Vagina (tissue), 2 donors: ENCODE results near the gene GOLGA6A. TPM values are rescaled to one million over a fixed set of nuclear protein-coding genes. Genes with fewer than 3 reads are reported as not detected.
"Not testable (repeated sequence)": the region's sequence is repeated elsewhere in the genome, so short reads cannot be mapped to it uniquely, and the experiment has no call there.

Source experiments
- DNase-seq, 2 donors: peaks; one replicate each; pipeline ENCODE4 v3.0.0-alpha.2; 2017; ENCODE audit errors: extremely low spot score in 2 of 2
- H3K27ac ChIP-seq: fragments of 200-600 bp; sonication (generic); one replicate; pipeline ENCODE4 v1.5.1; 2019
- H3K27me3 ChIP-seq: fragments of 200-600 bp; sonication (generic); one replicate; pipeline ENCODE4 v1.5.1; 2019
- H3K36me3 ChIP-seq, 2 donors: fragments of 200-600 bp; sonication (generic); one replicate each; pipeline ENCODE4 v1.5.1; 2017 to 2019
- H3K4me1 ChIP-seq: fragments of 200-600 bp; sonication (generic); one replicate; pipeline ENCODE4 v1.5.1; 2019
- H3K4me3 ChIP-seq, 2 donors: fragments of 200-600 bp; sonication (generic); 1 replicate in 1 of 2; 2 replicates in 1 of 2; pipeline ENCODE4 v1.5.1; 2016 to 2019
- H3K9me3 ChIP-seq: fragments of 200-600 bp; sonication (generic); one replicate; pipeline ENCODE4 v1.5.1; 2019
- CTCF ChIP-seq, 3 experiments: fragments of 450-650 bp in 2 of 3; fragments of 200-600 bp in 1 of 3; sonication (generic) in 1 of 3; IDR thresholded peaks; one replicate each; pipeline ENCODE4 v1.5.1; 2017 to 2019; ENCODE audit warnings: antibody characterized with exemption in 3 of 3, mild to moderate bottlenecking in 2 of 3, moderate library complexity in 2 of 3
- POLR2AphosphoS5 ChIP-seq, 2 donors: sonication (generic); formaldehyde crosslinking; IDR thresholded peaks; one replicate each; pipeline ENCODE4 v1.9.0; 2017; ENCODE audit warnings: antibody characterized with exemption in 2 of 2, mild to moderate bottlenecking in 2 of 2, low read depth in 1 of 2; ENCODE audit not compliant: insufficient read depth in 1 of 2
- intact Hi-C: fragments of 100-400 bp; cut with DNase I; formaldehyde crosslinking; loops from one replicate; pipeline ENCODE4 v1.15.1; 2023
- total RNA-seq: library from RNA; depleted of rRNA; stranded (reverse); fragments of >200 nt; gene quantifications from one replicate; pipeline ENCODE4 v1.2.3, GENCODE V29; 2016

The GOLGA6A gene
- total RNA-seq, 1 donor from 2014 or later: 0.25 TPM

- H3K4me1 ChIP-seq, H3K27ac ChIP-seq, H3K27me3 ChIP-seq, intact Hi-C loops, H3K36me3 ChIP-seq, H3K9me3 ChIP-seq: not testable (repeated sequence)
- peak overlapping the region; percentile 42 to 56 for H3K4me3 ChIP-seq
- DNase-seq: peak in 1 of 2 donors; percentile 94
- peak; percentile 80 to 93 for TF ChIP-seq POLR2AphosphoS5 (IDR thresholded peaks at IDR 0.05; ENCODE audit: insufficient read depth in 1 of 2, low read depth in 1 of 2)
Observed at GRCh38 chr15:74099963-74100733, 17.8 kb upstream of the GOLGA6A start.

GRCh38 chr15:74096753-74097474 is 14.6 kb upstream of the GOLGA6A start:
- H3K9me3 ChIP-seq, H3K4me1 ChIP-seq, DNase-seq, H3K4me3 ChIP-seq, H3K27ac ChIP-seq, intact Hi-C loops, H3K27me3 ChIP-seq, H3K36me3 ChIP-seq: not testable (repeated sequence)

- H3K9me3 ChIP-seq, intact Hi-C loops, H3K36me3 ChIP-seq, H3K4me3 ChIP-seq, H3K4me1 ChIP-seq, DNase-seq, H3K27me3 ChIP-seq, H3K27ac ChIP-seq: not testable (repeated sequence)
Observed at GRCh38 chr15:74095610-74096009, 13.3 kb upstream of the GOLGA6A start.

- H3K36me3 ChIP-seq, H3K27me3 ChIP-seq, intact Hi-C loops, H3K4me1 ChIP-seq, DNase-seq, H3K4me3 ChIP-seq, H3K27ac ChIP-seq, H3K9me3 ChIP-seq: not testable (repeated sequence)
Observed at GRCh38 chr15:74094567-74094966, 12.2 kb upstream of the GOLGA6A start.

- H3K27me3 ChIP-seq, intact Hi-C loops, H3K4me3 ChIP-seq, H3K36me3 ChIP-seq, H3K9me3 ChIP-seq, H3K4me1 ChIP-seq, H3K27ac ChIP-seq, DNase-seq: not testable (repeated sequence)
Observed at GRCh38 chr15:74075781-74076180, 6.6 kb downstream of the GOLGA6A start.

- H3K4me1 ChIP-seq, H3K36me3 ChIP-seq, H3K4me3 ChIP-seq, DNase-seq, H3K27me3 ChIP-seq, intact Hi-C loops, H3K27ac ChIP-seq, H3K9me3 ChIP-seq: not testable (repeated sequence)
Observed at GRCh38 chr15:74072614-74073337, 9.6 kb downstream of the GOLGA6A start.

GRCh38 chr15:74072132-74072531 is 10.2 kb downstream of the GOLGA6A start:
- H3K36me3 ChIP-seq, H3K27me3 ChIP-seq, H3K27ac ChIP-seq, DNase-seq, H3K4me1 ChIP-seq, intact Hi-C loops, H3K4me3 ChIP-seq, H3K9me3 ChIP-seq: not testable (repeated sequence)

- H3K4me3 ChIP-seq, H3K27me3 ChIP-seq, H3K9me3 ChIP-seq, DNase-seq, H3K27ac ChIP-seq, H3K4me1 ChIP-seq, H3K36me3 ChIP-seq, intact Hi-C loops: not testable (repeated sequence)
Observed at GRCh38 chr15:74071645-74072044, 10.7 kb downstream of the GOLGA6A start.

GRCh38 chr15:74065684-74066411 is 16.5 kb downstream of the GOLGA6A start:
- H3K36me3 ChIP-seq, H3K27ac ChIP-seq, H3K27me3 ChIP-seq, H3K9me3 ChIP-seq, DNase-seq, H3K4me3 ChIP-seq, H3K4me1 ChIP-seq, intact Hi-C loops: not testable (repeated sequence)
- peak in 2 of 3 experiments; percentile 15 to 38 for TF ChIP-seq CTCF (IDR thresholded peaks at IDR 0.05)

GRCh38 chr15:74064822-74065221 is 17.5 kb downstream of the GOLGA6A start:
- DNase-seq, intact Hi-C loops: not testable (repeated sequence)

GRCh38 chr15:74064183-74064582 is 18.2 kb downstream of the GOLGA6A start:
- H3K27me3 ChIP-seq, intact Hi-C loops, H3K4me1 ChIP-seq, DNase-seq, H3K4me3 ChIP-seq, H3K36me3 ChIP-seq, H3K27ac ChIP-seq, H3K9me3 ChIP-seq: not testable (repeated sequence)

More at GRCh38 chr15:74064822-74065221, 17.5 kb downstream of the GOLGA6A start:
- not testable (repeated sequence) for H3K9me3 ChIP-seq, H3K27ac ChIP-seq, H3K27me3 ChIP-seq, H3K36me3 ChIP-seq, H3K4me3 ChIP-seq, H3K4me1 ChIP-seq
